ENCODE results near the gene TRIM14. TPM values are rescaled to one million over a fixed set of nuclear protein-coding genes. Genes with fewer than 3 reads are reported as not detected.

The TRIM14 gene
- total and polyA plus RNA-seq, 2 of the 4 experiments (the other 2 are of a cell fraction): 3.0 to 8.5 TPM

DNA sequence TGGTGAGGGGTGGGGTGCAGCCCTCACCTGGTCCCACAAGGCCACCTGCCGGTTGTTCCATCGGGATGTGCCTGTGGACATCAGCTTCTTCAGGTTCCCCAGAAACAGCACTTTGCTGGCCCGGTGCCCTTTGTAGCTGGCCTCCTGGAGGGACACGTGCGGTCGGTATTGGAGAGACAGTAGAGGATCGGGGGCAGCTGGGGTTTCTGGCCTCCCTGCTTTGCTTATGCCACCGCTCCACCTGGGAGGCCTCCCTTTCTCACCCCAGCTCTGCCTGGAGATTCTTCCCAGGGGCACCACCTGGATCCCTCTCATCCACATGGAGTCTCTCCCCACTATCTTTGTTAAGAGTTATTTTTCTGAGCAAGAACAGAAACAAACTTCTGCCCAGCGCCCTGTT, 13.1 kb upstream of the TRIM14 start:
- no peak overlapping the region for H2AK9ac ChIP-seq (replicated peaks; ENCODE audit: low read depth, low read length, poor library complexity)
- POLR2A ChIA-PET (ENCODE audit: unreplicated experiment): no interaction called here
- no peaks in the 10 kb centered on the region for H3K4me1 ChIP-seq (ENCODE audit: control insufficient read depth, insufficient read depth, low read length)
- no peak overlapping the region for H4K5ac ChIP-seq (ENCODE audit: low read depth, low read length)
- H3K23ac ChIP-seq (ENCODE audit: low read depth, low read length): no peak overlapping the region
- H3K14ac ChIP-seq (replicated peaks; ENCODE audit: low read depth, low read length): no peak overlapping the region
- H2BK5ac ChIP-seq (ENCODE audit: low read depth, low read length, poor library complexity, severe bottlenecking): no peak overlapping the region
- H4K8ac ChIP-seq (ENCODE audit: low read depth in 2 of 2, low read length in 2 of 2): no peak overlapping the region
- H3K36me3 ChIP-seq (ENCODE audit: control insufficient read depth, insufficient read depth, low read length): no peaks in the 10 kb centered on the region
- H3K4me2 ChIP-seq (ENCODE audit: low read depth, low read length): no peak overlapping the region
- H3K79me1 ChIP-seq (ENCODE audit: low read depth in 1 of 2, low read length in 2 of 2): no peaks in the 10 kb centered on the region
- no TSS peak for BruUV-seq (replicated peaks)
- no peak overlapping the region for H3K4me3 ChIP-seq (ENCODE audit: insufficient read depth, low read depth, low read length)
- H3K9ac ChIP-seq (ENCODE audit: low read depth, low read length): no peak overlapping the region
- dilution Hi-C loops (cut with HindIII; ENCODE audit: low sequenced_read_pairs, unreplicated experiment) (no loop called here), in situ Hi-C loops (cut with MboI; ENCODE audit: low sequenced_read_pairs) (no loop called here), intact Hi-C loops (cut with micrococcal nuclease) (no loop called here)
- WGBS, 2 experiments (ENCODE audit: extremely low coverage in 2 of 2, insufficient read length in 1 of 2): 92% methylated on average over 4 of the region's 9 CpGs; no CpG with 5 or more reads in 1 of the 2 experiments
- TF ChIP-seq MAZ (IDR thresholded peaks at IDR 0.05; ENCODE audit: borderline replicate concordance, low read depth, low read length): no peak
- no peak for TF ChIP-seq FOS (IDR thresholded peaks at IDR 0.05; ENCODE audit: low read depth, low read length)
- TF ChIP-seq CEBPB (IDR thresholded peaks at IDR 0.05; ENCODE audit: low read depth, low read length): no peak
- TF ChIP-seq, protein P1, sequence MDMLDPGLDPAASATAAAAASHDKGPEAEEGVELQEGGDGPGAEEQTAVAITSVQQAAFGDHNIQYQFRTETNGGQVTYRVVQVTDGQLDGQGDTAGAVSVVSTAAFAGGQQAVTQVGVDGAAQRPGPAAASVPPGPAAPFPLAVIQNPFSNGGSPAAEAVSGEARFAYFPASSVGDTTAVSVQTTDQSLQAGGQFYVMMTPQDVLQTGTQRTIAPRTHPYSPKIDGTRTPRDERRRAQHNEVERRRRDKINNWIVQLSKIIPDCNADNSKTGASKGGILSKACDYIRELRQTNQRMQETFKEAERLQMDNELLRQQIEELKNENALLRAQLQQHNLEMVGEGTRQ (IDR thresholded peaks at IDR 0.05; ENCODE audit: low read depth, low read length): no peak
- TF ChIP-seq MXI1 (IDR thresholded peaks at IDR 0.05; ENCODE audit: borderline replicate concordance, low read depth, low read length): no peak
- no peak for TF ChIP-seq RAD21 (IDR thresholded peaks at IDR 0.05; ENCODE audit: low read length)
- TF ChIP-seq RCOR1 (IDR thresholded peaks at IDR 0.05; ENCODE audit: insufficient replicate concordance, low read length): no peak
- no peak for TF ChIP-seq RFX5 (IDR thresholded peaks at IDR 0.05; ENCODE audit: low read depth, low read length)
- TF ChIP-seq NFE2L2 (IDR thresholded peaks at IDR 0.05; ENCODE audit: low read depth, low read length): no peak
- no peak for TF ChIP-seq SMC3 (IDR thresholded peaks at IDR 0.05; ENCODE audit: low read depth, low read length)
- TF ChIP-seq, protein P2, sequence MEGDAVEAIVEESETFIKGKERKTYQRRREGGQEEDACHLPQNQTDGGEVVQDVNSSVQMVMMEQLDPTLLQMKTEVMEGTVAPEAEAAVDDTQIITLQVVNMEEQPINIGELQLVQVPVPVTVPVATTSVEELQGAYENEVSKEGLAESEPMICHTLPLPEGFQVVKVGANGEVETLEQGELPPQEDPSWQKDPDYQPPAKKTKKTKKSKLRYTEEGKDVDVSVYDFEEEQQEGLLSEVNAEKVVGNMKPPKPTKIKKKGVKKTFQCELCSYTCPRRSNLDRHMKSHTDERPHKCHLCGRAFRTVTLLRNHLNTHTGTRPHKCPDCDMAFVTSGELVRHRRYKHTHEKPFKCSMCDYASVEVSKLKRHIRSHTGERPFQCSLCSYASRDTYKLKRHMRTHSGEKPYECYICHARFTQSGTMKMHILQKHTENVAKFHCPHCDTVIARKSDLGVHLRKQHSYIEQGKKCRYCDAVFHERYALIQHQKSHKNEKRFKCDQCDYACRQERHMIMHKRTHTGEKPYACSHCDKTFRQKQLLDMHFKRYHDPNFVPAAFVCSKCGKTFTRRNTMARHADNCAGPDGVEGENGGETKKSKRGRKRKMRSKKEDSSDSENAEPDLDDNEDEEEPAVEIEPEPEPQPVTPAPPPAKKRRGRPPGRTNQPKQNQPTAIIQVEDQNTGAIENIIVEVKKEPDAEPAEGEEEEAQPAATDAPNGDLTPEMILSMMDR (conservative IDR thresholded peaks at IDR 0.05; ENCODE audit: low read depth, low read length): no peak
- no peak for TF ChIP-seq POLR2A (IDR thresholded peaks at IDR 0.05; ENCODE audit: low read depth, low read length)
- TF ChIP-seq BHLHE40 (IDR thresholded peaks at IDR 0.05; ENCODE audit: low read depth, low read length): no peak
- TF ChIP-seq CHD1 (IDR thresholded peaks at IDR 0.05; ENCODE audit: low read depth, low read length): no peak
- TF ChIP-seq MAFK (IDR thresholded peaks at IDR 0.05; ENCODE audit: low read depth, low read length): no peak
- TF ChIP-seq, protein P3, sequence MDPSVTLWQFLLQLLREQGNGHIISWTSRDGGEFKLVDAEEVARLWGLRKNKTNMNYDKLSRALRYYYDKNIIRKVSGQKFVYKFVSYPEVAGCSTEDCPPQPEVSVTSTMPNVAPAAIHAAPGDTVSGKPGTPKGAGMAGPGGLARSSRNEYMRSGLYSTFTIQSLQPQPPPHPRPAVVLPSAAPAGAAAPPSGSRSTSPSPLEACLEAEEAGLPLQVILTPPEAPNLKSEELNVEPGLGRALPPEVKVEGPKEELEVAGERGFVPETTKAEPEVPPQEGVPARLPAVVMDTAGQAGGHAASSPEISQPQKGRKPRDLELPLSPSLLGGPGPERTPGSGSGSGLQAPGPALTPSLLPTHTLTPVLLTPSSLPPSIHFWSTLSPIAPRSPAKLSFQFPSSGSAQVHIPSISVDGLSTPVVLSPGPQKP (IDR thresholded peaks at IDR 0.05; ENCODE audit: borderline replicate concordance, low read depth, low read length): no peak
- no peak overlapping the region for H2BK20ac ChIP-seq (ENCODE audit: low read depth, low read length)
- ATAC-seq (ENCODE audit: low read depth) (no peak), DNase-seq (no peak)
- H3K9me1 ChIP-seq (ENCODE audit: insufficient read depth, low read length): no peaks in the 10 kb centered on the region
- H4K91ac ChIP-seq (ENCODE audit: insufficient read depth, low read depth, low read length): no peak overlapping the region
- no peaks in the 10 kb centered on the region for H3K9me3 ChIP-seq (ENCODE audit: control insufficient read depth, insufficient read depth, low read length)
- H2AK5ac ChIP-seq (ENCODE audit: low read depth, low read length): no peak overlapping the region
- H3K56ac ChIP-seq (ENCODE audit: extremely low read depth, insufficient read depth, low read length): no peak overlapping the region
- H2BK15ac ChIP-seq (ENCODE audit: low read depth, low read length): no peak overlapping the region
- H3K27ac ChIP-seq (ENCODE audit: insufficient read depth, low read length): no peak overlapping the region
- no peak overlapping the region for H2AFZ ChIP-seq (replicated peaks; ENCODE audit: low read length, poor library complexity)
- no peak overlapping the region for H3K4ac ChIP-seq (ENCODE audit: low read depth, low read length)
- peaks cover 2% of the 10 kb centered on the region for H3K27me3 ChIP-seq (ENCODE audit: control insufficient read depth, insufficient read depth, low read length)
- H4K20me1 ChIP-seq (ENCODE audit: insufficient read depth, low read length): no peaks in the 10 kb centered on the region
- no peak overlapping the region for H3K18ac ChIP-seq (ENCODE audit: low read depth, low read length)
- CTCF ChIA-PET: no interaction called here
- H2BK120ac ChIP-seq (ENCODE audit: low read depth, low read length): no peak overlapping the region

All from IMR-90 (cell line).